ENCODE measurements around the gene ABCC1. TPM values are rescaled to one million over a fixed set of nuclear protein-coding genes. Genes with fewer than 3 reads are reported as not detected.

Gene ABCC1
- total and polyA plus RNA-seq, 3 donors from 2014 or later = 54.7 to 90.6 (median 88.0) TPM

DNA sequence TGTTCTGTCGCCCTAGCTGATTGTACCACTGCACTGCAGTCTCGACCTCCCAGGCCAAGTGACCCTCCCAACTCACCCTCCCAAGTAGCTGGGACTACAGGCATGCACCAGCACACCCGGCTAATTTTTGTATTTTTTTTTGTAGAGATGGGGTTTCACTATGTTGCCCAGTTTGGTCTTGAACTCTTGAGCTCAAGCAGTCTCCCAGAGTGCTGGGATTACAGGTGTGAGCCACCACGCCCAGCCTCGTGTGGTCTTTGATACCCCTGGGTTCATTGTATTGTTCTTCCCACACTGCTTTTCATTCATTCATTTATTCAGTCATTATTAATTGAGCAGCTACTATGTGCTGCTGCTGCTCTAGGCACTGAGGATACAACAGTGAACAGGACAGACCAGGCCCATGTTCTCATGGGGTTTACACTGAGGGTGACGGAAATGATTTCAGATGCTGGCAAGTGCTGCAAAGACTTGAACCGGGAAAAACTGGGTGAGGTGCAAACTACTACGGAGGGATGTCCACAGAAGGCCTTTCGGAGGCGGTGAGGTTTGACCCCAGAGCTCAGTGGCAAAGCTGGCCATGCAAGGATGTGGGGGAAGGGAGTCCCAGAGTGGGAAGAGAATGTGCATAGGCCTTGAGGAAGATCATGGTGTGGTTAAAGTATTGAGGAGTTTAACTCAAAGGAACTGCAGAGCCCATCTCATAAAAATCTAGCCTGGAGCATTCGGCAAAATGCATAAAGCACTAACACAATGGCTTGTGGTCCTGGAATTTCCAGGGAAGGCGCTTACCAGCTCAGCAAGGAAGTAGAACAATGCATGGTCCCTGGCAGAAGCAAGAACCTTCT lies 10.9 kb downstream of the ABCC1 start:
- H3K4me3 ChIP-seq = no peak overlapping the region
- no peak overlapping the region for H3K27ac ChIP-seq
- DNase-seq = no peak
- H3K27me3 ChIP-seq = no peaks in the 10 kb centered on the region
- TF ChIP-seq, protein P1, sequence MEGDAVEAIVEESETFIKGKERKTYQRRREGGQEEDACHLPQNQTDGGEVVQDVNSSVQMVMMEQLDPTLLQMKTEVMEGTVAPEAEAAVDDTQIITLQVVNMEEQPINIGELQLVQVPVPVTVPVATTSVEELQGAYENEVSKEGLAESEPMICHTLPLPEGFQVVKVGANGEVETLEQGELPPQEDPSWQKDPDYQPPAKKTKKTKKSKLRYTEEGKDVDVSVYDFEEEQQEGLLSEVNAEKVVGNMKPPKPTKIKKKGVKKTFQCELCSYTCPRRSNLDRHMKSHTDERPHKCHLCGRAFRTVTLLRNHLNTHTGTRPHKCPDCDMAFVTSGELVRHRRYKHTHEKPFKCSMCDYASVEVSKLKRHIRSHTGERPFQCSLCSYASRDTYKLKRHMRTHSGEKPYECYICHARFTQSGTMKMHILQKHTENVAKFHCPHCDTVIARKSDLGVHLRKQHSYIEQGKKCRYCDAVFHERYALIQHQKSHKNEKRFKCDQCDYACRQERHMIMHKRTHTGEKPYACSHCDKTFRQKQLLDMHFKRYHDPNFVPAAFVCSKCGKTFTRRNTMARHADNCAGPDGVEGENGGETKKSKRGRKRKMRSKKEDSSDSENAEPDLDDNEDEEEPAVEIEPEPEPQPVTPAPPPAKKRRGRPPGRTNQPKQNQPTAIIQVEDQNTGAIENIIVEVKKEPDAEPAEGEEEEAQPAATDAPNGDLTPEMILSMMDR (IDR thresholded peaks at IDR 0.05) = no peak
- no peak for TF ChIP-seq POLR2A (IDR thresholded peaks at IDR 0.05)
- intact Hi-C loops (cut with DNase I; ENCODE audit: low total_unique reads) = no loop called here
- no peaks in the 10 kb centered on the region for H3K9me3 ChIP-seq
- H3K4me1 ChIP-seq = no peaks in the 10 kb centered on the region
- no peaks in the 10 kb centered on the region for H3K36me3 ChIP-seq (ENCODE audit: low read depth, missing control alignments)
- WGBS, 2 donors = 84 to 90% methylated on average over 11 to 12 of the region's 12 CpGs

DNA sequence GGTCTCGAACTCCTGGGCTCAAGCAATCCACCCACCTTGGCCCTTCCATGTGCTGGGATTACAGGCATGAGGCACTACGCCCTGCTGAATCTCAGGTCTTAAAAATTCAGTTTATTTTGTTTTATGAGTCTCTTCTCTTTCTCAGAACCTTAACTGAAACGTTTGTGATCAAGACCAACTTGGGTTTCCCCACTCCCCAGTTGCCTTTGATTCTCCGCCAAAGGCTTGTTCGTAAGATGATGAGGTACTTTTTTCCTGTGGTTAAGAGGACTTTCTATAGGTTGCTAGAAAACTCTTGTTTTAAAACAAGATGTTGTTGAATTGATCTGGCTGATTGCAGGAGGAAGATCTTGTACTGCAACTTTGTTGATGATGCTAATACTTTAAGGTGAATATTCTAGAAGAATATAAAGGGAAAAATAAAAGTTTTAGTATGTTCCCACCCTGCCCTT lies 11.7 kb downstream of the ABCC1 start:
- no peak for TF ChIP-seq POLR2A (IDR thresholded peaks at IDR 0.05)
- TF ChIP-seq, protein P1 (IDR thresholded peaks at IDR 0.05) = no peak
- no peak for DNase-seq
- intact Hi-C loops (cut with DNase I; ENCODE audit: low total_unique reads) = no loop called here
- no peak overlapping the region for H3K27ac ChIP-seq
- H3K27me3 ChIP-seq = no peaks in the 10 kb centered on the region
- H3K4me3 ChIP-seq = no peak overlapping the region
- WGBS, 2 donors = 68 to 72% methylated on average over 5 of the region's 5 CpGs
- no peaks in the 10 kb centered on the region for H3K4me1 ChIP-seq
- H3K9me3 ChIP-seq = no peaks in the 10 kb centered on the region
- H3K36me3 ChIP-seq (ENCODE audit: low read depth, missing control alignments) = no peaks in the 10 kb centered on the region

DNA sequence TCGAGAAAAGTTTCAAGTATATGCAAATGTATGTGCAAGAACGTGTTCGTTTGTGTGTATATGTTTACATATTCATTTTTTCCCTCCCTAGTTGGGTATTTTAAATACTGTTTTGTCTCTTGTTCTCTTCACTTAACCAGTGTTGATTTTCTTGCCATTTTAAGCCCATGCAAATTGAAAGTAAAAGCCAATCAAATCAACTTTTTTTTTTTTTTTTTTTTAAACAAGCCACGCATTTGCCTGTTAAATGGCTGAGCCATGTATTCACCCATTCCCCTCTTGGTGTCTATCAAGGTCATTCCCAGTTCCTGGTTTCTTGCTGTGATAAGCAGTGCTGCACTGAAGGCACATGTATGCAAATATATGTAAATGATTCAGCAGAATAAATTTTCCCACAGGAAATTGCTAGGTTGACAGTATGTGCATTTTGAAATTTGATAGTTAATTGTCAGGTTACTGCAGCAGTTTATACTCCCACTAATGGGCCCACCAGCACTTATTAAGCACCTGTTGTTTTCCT lies 12.2 kb downstream of the ABCC1 start:
- H3K27me3 ChIP-seq = no peaks in the 10 kb centered on the region
- DNase-seq = no peak
- 70 to 73% methylated on average over 4 of the region's 4 CpGs for WGBS, 2 donors
- H3K9me3 ChIP-seq = no peaks in the 10 kb centered on the region
- H3K36me3 ChIP-seq (ENCODE audit: low read depth, missing control alignments) = no peaks in the 10 kb centered on the region
- no peak overlapping the region for H3K27ac ChIP-seq
- peaks cover 4% of the 10 kb centered on the region for H3K4me1 ChIP-seq
- no peak for TF ChIP-seq POLR2A (IDR thresholded peaks at IDR 0.05)
- TF ChIP-seq, protein P1 (IDR thresholded peaks at IDR 0.05) = no peak
- H3K4me3 ChIP-seq = no peak overlapping the region
- intact Hi-C loops (cut with DNase I; ENCODE audit: low total_unique reads) = no loop called here

DNA sequence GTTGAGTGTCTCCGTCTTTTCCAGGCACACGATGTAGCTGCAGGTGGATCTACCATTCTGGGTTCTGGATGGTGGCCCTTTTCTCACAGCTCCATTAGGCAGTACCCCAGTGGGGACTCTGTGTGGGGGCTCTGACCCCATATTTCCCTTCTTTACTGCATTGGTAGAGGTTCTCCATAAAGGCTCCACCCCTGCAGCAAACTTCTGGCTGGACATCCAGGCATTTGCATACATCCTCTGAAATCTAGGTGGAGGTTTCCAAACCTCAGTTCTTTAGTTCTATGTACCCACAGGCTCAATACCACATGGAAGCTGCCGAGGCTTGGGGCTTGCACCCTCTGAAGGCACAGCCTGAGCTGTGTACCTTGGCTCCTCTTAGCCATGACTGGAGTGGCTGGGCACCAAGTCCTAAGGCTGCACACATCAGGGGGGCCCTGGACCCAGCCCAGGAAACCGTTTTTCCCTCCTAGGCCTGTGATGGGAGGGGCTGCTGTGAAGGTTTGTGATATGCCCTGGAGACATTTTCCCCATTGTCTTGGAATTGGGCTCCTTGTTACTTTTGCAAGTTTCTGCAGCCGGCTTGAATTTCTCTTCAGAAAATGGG lies 14.0 kb downstream of the ABCC1 start:
- DNase-seq = no peak
- no peaks in the 10 kb centered on the region for H3K9me3 ChIP-seq
- no peaks in the 10 kb centered on the region for H3K36me3 ChIP-seq (ENCODE audit: low read depth, missing control alignments)
- no peak overlapping the region for H3K27ac ChIP-seq
- H3K4me1 ChIP-seq = peaks cover 9% of the 10 kb centered on the region
- WGBS, 2 donors = 73 to 79% methylated on average over 5 of the region's 5 CpGs
- TF ChIP-seq POLR2A (IDR thresholded peaks at IDR 0.05) = no peak
- TF ChIP-seq, protein P1 (IDR thresholded peaks at IDR 0.05) = no peak
- no peaks in the 10 kb centered on the region for H3K27me3 ChIP-seq
- intact Hi-C loops (cut with DNase I; ENCODE audit: low total_unique reads) = no loop called here
- H3K4me3 ChIP-seq = no peak overlapping the region
